GM21526 (cell line): Measurements from ENCODE around the gene GAPT.
"Not testable (repeated sequence)": the region's sequence is repeated elsewhere in the genome, so short reads cannot be mapped to it uniquely, and the experiment has no call there.

Source experiments
- ATAC-seq: cut with Tn5 transposase; IDR thresholded peaks from one replicate; pipeline ENCODE4 v1.9.1; 2021; ENCODE audit warnings: moderate library complexity; ENCODE audit not compliant: unreplicated experiment, low FRiP score

Gene GAPT

GRCh38 chr5:58503390-58504046 lies 12.3 kb downstream of the GAPT start:
- ATAC-seq = no peak

- ATAC-seq = no peak
These were observed 13.5 kb downstream of the GAPT start for GRCh38 chr5:58504766-58505165.

GRCh38 chr5:58505502-58505901 lies 14.3 kb downstream of the GAPT start:
- ATAC-seq = no peak

DNA sequence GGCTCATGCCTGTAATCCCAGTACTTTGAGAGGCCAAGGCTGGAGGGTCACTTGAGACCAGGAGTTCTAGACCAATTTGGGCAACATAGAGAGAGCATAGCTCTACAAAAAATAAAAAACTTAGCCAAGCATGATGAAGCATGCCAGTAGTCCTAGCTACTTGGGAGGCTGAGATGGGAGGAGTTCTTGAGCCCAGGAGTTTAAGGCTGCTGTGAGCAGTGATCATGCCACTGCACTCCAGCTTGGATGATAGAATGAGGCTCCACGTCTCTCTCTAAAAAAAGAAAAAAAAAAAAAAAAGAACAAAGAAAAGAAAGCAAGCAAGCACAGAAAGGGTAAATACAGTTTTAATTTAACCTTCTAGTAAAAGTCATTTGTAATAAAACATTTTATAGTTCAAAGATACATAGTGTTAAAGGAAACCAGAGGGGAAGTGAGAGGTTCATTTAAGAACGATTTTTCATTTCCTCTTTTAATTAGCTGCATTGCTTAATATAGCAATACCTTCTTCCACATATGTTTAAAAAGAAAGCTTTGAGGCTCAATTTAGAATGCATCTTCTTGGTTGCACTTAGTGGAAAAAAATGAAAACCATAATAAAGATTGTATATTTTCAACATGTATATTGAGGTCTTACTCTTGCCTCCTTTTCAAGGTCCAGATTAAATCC lies 14.9 kb downstream of the GAPT start:
- peak; percentile 77 for ATAC-seq

- no peak for ATAC-seq
These were observed 16.5 kb downstream of the GAPT start for GRCh38 chr5:58507715-58508114.

GRCh38 chr5:58517198-58517597 lies 26.0 kb downstream of the GAPT start:
- ATAC-seq = no peak

DNA sequence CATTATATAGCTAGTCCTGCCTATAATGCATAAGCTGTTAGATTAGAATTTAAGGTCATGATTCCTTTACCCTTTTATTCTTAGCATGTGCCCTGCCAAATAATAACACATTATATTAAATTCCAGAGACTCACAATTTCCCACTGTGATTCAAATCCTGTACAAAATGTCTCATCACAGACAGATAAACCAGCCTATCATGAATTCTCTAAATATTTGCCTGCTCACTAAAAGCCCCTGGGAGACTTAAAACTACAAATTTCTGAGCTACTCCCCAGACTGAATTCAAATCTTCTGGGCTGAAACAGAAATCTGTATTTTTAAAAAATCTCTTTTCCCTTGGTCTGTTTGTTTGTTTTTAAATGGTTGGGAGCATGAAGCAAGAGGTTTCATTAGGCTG lies 32.7 kb downstream of the GAPT start:
- no peak for ATAC-seq

GRCh38 chr5:58524571-58524970 lies 33.3 kb downstream of the GAPT start:
- ATAC-seq = no peak

DNA sequence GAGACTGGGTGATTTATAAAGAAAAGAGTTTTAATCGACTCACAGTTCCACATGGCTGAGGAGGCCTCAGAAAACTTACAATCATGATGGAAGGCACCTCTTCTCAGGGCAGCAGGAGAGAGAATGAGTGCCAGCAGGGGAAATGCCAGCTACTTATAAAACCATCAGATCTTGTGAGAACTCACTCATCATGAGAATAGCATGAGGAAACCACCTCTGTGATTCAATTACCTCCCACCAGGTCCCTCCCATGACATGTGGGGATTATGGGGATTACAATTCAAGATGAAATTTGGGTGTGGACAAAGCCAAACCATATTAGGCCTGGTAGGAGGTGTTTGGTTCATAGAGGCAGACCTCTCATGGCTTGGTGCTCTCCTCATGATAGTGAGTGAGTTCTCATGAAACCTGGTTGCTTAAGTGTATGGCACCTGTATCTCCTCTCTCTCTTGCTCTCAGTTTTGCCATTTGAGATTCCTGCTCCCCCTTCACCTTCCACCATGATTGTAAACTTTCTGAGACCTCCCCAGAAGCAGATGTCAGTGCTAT lies 39.8 kb downstream of the GAPT start:
- ATAC-seq = no peak

- ATAC-seq = not testable (repeated sequence)
These were observed 50.7 kb downstream of the GAPT start for GRCh38 chr5:58541935-58542334.

DNA sequence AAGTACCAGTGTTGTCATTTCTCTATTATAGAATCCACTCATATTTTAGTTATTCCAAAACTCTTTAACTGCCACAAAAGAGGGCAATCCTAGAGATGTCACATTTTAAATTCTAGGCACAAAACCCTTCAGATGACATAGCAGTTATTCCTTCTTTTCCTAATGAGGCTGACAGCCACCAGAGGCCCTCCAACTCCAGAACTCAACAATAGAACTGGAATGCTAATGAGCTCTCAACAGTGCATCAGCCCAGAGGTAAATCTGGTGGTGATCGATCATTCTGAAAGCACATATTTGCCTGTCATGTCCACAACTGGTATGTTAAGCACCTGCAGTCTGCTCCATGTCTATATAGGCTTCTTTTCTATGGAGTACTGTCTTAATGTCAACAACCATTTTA lies 51.5 kb downstream of the GAPT start:
- ATAC-seq = no peak

DNA sequence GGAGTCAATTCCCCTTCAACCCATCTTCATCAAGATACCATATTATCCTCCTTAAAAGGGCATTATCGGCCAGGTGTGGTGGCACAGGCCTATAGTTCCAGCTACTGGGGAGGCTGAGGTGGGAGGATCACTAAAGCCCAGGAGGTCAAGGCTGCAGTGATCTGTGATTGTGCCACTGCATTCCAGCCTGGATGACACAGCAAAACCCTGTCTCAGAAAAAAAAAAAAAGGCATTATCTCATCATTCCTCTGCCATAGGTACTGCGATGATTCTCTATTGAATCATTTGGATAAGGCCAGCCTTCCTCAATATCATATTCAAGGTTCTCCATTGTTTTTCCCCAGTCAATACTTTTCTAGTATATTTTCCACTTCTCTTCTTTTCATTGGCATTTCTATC lies 52.5 kb downstream of the GAPT start:
- ATAC-seq = no peak

DNA sequence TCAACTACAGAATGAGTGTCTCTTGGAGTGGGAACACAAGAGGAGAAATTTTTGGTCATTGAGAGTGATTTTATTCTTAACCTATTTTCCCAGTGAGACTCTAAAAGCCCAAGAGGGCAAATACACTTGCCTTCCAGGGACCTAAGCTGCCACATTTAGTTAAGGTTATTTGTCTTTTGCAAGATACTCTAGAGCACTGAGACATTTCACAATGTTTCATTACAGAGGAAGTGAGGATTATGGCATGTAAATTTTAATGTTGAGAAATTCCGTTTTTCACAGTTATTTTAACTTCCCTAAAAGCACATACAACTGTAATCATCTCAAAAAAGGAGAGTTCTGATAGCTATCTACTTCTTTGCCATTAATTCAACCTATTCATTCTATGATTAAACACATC lies 53.0 kb downstream of the GAPT start:
- ATAC-seq = no peak

DNA sequence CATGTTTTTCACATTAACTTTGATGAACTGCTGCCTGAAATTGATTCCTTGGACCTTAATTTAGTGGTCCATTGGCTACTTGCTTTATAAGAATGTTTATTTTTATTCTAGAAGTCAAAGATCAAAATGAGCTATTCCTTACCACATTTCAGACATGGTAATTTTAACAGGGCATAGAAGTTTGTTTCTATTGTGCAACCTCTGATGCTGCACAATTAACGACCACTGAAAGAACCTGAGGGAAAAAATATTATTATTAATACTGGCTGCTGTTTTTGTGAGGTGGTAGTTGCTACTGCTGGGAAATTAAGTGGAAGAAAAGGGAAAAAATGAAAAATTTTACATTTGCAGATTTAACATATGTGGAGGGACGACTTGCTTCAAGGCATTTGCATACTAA lies 53.7 kb downstream of the GAPT start:
- no peak for ATAC-seq

DNA sequence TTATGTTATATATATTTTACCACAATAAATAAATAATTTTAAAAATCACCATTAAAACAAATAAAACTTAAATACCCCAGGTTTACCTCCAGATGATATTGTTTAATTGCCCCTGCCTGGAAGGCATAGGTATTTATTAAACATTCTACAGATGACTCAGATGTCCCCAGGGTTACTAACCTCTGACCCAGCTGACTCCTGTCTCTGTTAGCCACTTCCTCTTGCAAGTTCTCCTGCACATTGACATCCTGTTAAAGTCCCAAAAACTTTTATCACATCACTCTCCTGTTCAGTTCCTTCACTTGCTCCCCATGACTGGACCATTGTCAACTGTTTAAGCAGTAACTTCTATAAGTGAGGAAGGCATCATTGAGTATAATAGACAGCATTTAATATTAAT lies 54.7 kb downstream of the GAPT start:
- ATAC-seq = no peak
